ENCODE measurements around the gene TOM1L2.

The TOM1L2 gene

DNA sequence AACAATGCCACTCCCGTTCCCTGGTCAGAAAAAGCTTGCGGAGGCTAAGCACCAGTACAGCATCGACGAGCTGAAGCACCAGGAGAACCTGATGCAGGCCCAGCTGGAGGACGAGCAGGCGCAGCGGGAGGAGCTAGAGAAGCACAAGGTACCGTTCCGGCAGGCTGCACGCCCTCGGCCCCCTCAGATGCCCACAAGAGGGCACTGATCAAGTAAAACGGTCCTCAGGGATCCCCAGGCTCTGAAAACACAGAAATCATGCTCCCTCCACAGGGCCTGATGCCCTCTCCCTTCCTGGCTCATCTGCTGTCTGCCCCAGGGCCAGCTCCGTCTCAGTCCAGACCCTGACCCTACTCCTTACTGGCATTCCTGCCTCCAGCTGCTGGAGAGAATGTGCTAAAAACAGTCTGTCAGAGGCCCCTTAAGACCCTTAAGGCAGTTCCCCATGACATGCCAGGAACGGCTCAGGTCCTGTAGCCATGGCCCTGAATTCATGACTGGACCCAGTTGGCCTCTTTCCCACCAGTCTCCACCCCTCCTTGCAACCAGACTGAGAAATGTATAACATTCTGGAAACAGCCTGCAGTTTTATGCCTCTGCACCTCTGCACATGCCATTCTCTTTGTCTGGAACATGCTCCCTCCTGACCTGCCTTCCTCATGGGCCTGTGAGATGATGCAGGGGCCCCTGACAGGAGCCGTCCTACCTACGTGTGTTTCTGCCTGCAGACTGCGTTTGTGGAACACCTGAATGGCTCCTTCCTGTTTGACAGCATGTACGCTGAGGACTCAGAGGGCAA lies 22.3 kb upstream of the TOM1L2 start:
- DNase-seq (ENCODE audit: low read depth) = no peak

DNA sequence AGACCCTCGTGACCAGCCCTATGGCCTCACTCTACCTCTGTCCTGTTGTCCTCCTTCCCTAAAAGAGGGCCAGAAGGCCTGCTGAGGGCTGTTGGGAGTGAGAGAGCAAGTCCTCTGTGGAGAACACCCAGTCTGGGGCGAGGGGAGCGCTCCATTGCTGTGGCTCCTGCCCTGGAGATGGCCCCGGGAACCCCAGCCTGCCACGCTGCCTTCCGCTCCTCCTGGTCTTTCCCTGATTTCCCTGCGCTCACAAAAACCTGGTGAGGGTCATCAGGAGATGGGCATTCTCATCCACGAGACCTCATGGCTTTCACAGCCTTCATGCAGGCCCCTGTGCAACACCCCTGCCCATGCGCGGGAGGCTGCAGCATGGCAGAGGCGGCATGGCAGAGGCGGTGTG lies 21.7 kb upstream of the TOM1L2 start:
- no peak for DNase-seq (ENCODE audit: low read depth)

DNA sequence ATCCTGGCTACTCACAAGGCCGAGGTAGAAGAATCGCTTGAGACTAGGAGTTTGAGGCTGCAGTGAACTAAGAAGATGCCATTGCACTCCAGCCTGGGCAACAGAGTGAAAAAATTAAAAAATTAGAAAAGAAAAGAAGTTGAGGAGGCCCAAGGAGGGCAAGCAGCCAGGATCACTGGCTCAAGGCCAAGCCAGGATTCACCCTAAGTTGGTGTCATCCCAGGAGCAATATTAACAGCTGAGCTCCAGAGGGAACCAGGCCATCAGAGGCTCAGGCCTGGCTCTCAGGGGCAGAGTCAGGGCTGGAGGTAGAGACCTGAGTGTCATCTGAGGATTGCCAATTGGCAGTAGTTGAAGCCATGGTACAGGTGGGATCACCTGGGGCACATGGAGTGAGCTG lies 21.2 kb upstream of the TOM1L2 start:
- DNase-seq (ENCODE audit: low read depth) = no peak

- no peak for DNase-seq (ENCODE audit: low read depth)
Measured at GRCh38 chr17:17990282-17990681, 18.1 kb upstream of the TOM1L2 start.

DNA sequence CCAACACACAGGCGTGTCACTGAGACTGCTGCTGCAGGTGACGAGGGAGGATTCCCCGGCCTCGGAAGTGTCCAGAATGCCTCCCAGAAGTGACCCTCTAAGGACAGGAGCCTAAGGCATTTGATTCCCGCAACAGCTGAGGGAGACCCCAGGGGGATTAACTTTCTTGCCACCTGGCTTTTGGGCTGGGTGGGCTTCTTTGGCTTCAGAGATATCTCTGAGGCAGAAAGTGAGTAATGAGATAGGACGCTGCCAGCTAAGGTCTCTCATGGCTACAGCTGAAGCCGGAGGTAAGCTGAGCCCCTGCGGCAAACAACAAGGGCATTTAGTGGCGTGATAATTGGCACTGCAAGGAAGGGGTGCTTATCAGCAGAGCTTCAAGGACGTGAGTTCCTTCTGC lies 17.4 kb upstream of the TOM1L2 start:
- no peak for DNase-seq (ENCODE audit: low read depth)

DNA sequence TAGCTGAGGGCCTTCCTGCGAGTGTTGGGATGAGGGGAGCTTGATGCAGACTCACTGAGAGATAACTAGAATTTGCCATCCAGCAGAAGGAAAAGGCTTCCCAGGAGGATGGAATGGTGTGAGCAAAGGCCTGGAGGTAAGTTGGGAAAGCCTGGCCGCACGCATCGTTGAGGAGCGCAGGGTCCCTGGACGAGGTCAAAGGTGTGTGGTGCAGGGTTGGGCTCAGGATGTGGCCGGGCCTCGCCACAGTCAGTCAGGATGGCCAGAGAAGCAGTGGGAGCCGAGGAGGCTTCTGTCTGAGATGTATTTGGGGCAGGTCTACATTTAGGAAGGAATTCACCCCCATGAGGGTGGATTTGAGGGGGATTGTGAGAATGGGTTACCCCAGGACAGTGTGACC lies 16.9 kb upstream of the TOM1L2 start:
- DNase-seq (ENCODE audit: low read depth) = no peak

DNA sequence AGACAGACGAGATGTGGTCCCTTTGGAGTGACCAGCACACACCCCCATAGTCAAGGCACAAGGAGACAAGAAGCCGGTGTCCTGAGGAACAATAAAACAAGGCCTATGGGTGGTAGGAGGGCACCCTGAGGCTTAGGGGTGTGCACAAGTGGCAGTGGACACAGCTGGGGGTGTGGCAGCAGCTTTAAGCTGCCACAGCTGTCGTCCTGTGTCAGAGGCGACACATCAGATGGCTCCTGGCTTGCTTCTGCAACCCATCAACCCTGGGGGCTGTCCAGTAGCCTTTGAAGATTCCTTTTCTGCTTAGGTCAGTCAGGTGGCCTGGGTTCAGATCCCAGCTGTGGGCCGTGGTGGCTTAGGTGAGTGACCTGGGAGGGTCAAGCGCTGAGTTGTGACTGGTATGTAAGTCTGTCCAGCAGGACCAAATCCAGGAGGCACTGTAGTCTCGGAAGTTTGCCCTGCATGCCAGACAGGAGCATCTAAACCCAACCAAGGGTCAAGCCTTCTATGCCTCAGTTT lies 16.3 kb upstream of the TOM1L2 start:
- DNase-seq (ENCODE audit: low read depth) = no peak

- DNase-seq (ENCODE audit: low read depth) = no peak
Measured at GRCh38 chr17:17987901-17988300, 15.7 kb upstream of the TOM1L2 start.

DNA sequence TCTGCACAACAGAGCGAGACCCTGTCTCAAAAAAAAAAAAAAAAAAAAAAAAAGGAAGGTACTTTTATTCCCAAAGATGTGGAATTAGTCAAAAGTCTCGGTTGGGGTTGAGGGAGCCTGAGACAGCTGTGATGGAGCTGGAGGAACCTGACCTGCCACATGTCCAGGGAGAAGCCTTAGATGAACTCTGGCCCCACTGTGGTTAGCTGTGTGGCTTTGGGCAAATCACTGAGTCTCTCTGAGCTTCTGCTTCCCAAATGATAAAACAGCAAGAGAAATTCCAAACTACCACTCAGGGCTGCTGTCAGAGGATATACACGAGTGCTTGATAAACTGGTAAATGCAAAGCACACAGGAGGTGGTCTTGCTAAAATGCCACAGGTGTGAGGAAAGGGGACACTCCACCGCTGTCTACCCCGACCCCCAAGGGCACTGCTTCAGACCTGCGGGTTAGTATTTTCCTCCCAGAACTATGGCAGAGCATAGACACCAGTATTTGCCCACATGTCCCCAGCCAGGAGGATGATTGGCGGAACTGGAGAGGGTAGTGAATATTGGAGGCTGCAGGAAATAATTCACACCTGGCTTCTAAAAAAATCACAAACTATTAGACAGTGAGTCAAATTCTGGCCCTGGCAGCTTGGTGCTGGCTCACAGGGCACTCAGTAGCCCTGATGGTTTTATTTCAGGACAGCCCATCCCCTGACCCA lies 15.1 kb upstream of the TOM1L2 start:
- no peak for DNase-seq (ENCODE audit: low read depth)

DNA sequence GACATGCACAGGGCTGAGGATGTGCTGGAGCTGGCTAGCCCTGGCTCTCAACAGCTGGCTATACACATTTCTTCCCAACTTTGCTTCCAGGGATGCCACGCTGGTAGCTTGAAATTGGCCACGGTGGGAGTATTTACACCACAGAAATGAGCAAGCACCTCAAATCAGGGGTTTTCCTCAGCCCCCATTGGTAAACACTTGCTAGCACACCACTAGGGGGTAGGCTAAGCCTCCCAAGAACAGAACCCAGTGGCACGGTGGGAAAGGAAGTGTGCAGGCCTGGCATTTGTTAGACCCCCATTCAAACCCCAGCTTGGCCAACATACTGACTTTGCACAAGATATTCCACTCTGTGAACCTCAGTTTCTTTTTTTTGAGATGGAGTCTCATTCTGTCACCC lies 13.4 kb upstream of the TOM1L2 start:
- DNase-seq (ENCODE audit: low read depth) = no peak

DNA sequence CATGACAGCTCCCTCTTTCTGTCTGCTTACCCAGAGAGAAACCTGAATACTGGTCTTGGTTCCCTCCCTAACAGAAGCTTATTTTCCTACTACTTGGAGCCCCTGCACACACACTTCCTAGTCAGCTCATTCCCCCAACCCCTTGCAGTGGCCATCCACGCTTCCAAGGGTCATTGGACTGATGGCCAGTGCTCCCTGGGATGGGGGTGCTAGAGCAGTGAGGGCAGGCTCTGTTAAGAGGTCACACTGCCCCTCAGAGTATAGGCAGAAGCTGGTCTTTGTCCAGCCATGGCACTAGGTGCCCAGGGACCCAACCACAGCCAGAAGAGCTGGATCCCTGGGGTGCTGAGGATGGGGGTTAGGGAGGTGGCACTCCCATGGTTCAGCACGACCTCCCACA lies 13.0 kb upstream of the TOM1L2 start:
- DNase-seq (ENCODE audit: low read depth) = no peak

GRCh38 chr17:17983776-17984175 lies 11.6 kb upstream of the TOM1L2 start:
- DNase-seq (ENCODE audit: low read depth) = no peak

DNA sequence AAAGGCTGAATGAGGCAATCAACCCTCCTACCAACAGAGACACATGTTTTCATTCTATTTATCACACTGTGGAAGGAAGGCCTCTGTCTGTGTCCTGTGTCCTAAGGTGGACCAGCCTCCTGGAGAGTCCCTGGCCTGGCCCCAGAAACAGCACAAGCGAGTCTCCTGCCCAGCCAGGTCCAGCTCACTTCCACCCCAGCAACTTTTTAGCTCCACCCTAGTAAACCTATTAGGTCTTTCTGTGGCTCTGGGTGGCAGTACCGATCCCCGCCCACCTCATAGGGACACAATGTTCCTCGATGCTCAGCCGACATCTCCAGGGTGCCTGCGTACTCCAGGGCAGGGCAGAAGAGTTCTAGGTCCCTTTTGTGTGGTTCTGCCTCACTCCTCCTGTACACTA lies 11.2 kb upstream of the TOM1L2 start:
- DNase-seq (ENCODE audit: low read depth) = no peak

DNA sequence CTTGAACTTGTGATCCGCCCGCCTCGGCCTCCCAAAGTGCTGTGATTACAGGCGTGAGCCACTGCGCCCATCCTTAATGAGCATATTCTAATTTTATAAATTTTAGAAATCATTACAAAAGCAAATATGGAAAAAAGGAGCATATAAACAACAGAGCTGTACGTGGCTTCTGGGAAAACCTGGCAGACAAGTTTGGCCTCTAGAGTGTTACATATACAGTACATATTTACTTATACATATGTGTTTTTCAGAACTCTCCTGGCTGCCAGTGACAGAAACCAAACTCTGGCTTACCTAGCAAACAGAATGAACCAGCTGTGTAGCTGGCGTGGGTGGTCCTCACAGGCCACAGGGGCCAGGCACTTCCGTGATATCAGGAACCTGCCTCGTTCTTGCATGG lies 10.6 kb upstream of the TOM1L2 start:
- DNase-seq (ENCODE audit: low read depth) = no peak

- no peak for DNase-seq (ENCODE audit: low read depth)
Measured at GRCh38 chr17:17981330-17981729, 9.1 kb upstream of the TOM1L2 start.

DNA sequence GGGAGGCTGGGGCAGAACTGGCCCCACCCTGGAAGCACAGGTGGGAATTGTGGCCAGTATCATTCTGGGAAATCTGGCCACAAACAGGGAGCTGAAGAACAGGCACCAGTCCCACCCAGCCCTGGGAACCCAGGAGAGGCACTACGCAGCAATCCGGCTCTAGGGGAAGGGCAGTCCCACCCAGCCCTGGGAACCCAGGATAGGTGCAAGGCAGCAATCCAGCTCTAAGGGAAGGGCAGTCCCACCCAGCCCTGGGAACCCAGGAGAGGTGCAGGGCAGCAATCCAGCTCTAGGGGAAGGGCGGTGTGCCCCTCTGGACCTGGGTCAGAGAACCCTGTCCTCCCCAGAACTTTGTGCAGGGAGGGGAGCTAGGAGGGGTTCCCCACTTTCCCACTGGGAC lies 7.6 kb upstream of the TOM1L2 start:
- no peak for DNase-seq (ENCODE audit: low read depth)

DNA sequence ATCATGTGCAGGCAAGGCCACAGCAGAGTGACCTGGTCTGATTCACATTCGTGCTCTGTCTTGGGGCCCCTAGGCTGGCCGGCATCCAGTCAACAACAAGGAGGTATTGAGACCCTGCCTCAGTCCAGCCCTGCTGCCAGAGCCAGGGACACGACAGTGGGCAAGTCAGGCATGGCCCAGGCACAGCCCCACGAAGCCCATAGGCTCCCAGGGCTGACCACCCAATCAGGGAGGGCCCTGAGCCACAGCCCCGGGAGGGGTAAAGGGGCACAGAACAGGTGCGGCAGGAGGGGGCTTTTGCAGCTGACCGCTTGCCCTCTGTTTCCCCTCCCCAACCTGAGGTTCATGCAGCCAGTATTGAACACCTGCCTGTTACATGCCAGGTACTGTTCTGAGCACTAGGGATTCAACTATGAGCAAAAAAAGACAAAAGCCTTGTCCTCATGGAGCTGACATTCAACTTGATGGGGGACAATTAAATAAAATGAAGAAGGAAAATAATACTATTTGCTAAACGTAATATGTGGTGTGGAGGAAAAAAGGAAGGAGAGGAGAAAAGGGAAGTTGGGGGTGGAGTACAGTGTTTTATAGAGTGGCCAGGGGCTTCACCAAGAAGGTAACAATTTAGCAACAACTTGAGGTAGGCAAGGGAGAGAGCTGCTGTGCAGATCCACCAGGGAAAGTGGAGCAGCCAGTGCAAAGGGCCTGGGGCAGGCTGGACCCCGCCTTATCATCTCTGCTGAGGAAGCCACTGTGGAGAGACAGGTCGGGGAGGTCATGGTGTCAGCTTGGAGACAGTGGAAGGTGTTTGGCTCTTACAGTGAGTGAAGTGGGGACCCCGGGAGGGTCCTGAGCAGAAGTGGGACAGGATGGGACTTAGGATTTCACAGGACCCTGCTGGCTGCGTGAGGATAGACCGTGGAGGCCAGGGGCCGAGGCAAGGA lies 6.6 kb upstream of the TOM1L2 start:
- DNase-seq (ENCODE audit: low read depth) = no peak

DNA sequence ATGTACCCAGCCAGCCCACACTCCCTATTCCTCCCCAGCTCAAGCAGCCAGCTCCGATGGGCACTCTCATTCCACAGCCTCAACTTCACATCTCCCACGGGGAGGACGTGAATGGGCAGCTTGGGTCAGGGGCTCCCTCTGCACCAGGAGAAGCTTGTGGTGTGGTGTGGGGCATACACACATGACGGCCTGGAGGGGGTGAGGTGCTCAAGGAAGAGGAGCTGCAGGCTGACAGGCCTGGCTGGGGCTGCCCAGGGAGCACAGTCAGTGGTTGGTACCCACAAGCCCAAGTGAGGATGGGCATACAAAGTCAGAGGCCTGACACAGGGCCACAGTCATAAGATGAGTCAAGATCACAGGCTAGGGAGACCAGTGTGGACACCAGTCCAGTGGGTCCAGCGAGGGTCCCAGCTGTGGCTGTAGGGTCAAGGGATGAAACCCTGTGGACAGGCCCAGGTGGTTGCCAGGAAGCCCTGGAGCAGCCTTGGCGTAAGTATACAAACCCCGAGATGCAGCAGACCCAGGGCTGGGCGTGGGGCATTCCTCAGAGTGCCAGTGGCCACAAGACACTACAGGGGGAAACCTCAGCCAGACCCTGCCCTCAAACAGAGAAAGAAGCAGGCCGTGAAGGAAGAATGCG lies 4.9 kb upstream of the TOM1L2 start:
- no peak for DNase-seq (ENCODE audit: low read depth)

DNA sequence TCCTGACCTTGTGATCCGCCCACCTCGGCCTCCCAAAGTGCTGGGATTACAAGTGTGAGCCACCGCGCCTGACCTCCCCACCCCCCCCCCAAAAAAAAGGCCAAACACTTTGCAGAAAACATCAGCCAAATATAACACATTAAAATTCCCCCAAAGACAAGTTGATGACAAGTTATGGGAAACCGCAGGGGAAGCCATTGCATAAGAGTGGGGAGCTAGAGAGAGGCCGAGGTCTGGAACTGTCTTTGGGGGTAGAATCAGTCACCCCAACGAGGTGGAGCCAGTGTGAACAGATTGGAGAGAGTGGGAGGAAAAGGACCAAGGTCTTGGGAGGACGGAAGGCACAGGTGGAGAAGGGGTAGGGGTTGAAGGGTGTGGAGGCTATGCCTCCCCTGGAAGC lies 3.2 kb upstream of the TOM1L2 start:
- DNase-seq (ENCODE audit: low read depth) = no peak

GRCh38 chr17:17972952-17973254 lies 703 bp upstream of the TOM1L2 start:
- DNase-seq (ENCODE audit: low read depth) = no peak

GRCh38 chr17:17971431-17972125 lies 622 bp downstream of the TOM1L2 start:
- no peak for DNase-seq (ENCODE audit: low read depth)
